Heart right ventricle (tissue), 16 donors: ENCODE results near the gene APLF. TPM values are rescaled to one million over a fixed set of nuclear protein-coding genes. Genes with fewer than 3 reads are reported as not detected.

Experiments
- ATAC-seq, 8 donors: fragments of 200-7000 bp; cut with Tn5 transposase; one replicate each; pipeline ENCODE4 v1.9.1; 2020; ENCODE audit warnings: mild to moderate bottlenecking in 8 of 8, moderate library complexity in 8 of 8, moderate number of reproducible peaks in 1 of 8
- DNase-seq, 2 donors: peaks; one replicate each; pipeline ENCODE4 v3.0.0-alpha.2; 2020
- H3K27ac ChIP-seq, 10 donors: fragments of 200-600 bp; sonication (generic) in 2 of 10; one replicate each; pipeline versions ENCODE4 v1.5.0 to v1.8.0; 2020 to 2022; ENCODE audit warnings: mild to moderate bottlenecking in 3 of 10
- H3K27me3 ChIP-seq, 7 donors: fragments of 200-600 bp; one replicate each; pipeline ENCODE4 v1.8.0; 2021 to 2022; ENCODE audit warnings: mild to moderate bottlenecking in 2 of 7
- H3K36me3 ChIP-seq, 9 donors: fragments of 200-600 bp; sonication (generic) in 1 of 9; one replicate each; pipeline versions ENCODE4 v1.5.0 to v1.8.0; 2020 to 2022; ENCODE audit warnings: mild to moderate bottlenecking in 2 of 9
- H3K4me1 ChIP-seq, 9 donors: fragments of 200-600 bp; sonication (generic) in 1 of 9; one replicate each; pipeline versions ENCODE4 v1.5.0 to v1.8.0; 2020 to 2022; ENCODE audit warnings: mild to moderate bottlenecking in 4 of 9
- H3K4me3 ChIP-seq, 10 donors: fragments of 200-600 bp; sonication (generic) in 2 of 10; one replicate each; pipeline versions ENCODE4 v1.5.0 to v1.8.0; 2020 to 2022; ENCODE audit warnings: mild to moderate bottlenecking in 7 of 10, moderate library complexity in 2 of 10
- H3K9me3 ChIP-seq, 11 donors: fragments of 200-600 bp in 10 of 11; sonication (generic) in 2 of 11; one replicate each; pipeline versions ENCODE4 v1.5.0 to v1.8.0; 2013 to 2022; ENCODE audit warnings: mild to moderate bottlenecking in 2 of 11, control low read depth in 1 of 11, moderate library complexity in 1 of 11
- whole genome bisulfite sequencing, 2 donors: extraction: QIAGEN DNeasy Blood & Tissue Kit; methylation state at CpG; one replicate each; pipeline ENCODE4 v1.1.7; 2013; ENCODE audit warnings: inconsistent platforms in 1 of 2; 5-methylcytosine and 5-hydroxymethylcytosine counted together
- intact Hi-C, 10 donors: fragments of 100-400 bp; cut with DNase I; formaldehyde crosslinking; loops; one replicate each; pipeline versions ENCODE4 v1.11.1 to v1.14.2; 2022
- polyA plus RNA-seq, 2 donors: library from polyadenylated mRNA; stranded (reverse); fragments of 200-250 nt; gene quantifications; one replicate each; pipeline ENCODE4 v1.2.3, GENCODE V29; 2013
- total RNA-seq, 10 donors: library from RNA; stranded (reverse); fragmentation: NEBNext Ultra II Directional in 3 of 10; extraction: Animal tissue kit (Norgen Biotek cat#: 25700) in 3 of 10; gene quantifications; one replicate each; pipeline versions ENCODE4 v1.2.1 to v1.2.4, GENCODE V29; 2021 to 2023
- TF ChIP-seq, protein P1 (sequence below), 9 donors: fragments of 200-600 bp; sonication (generic) in 2 of 9; IDR thresholded peaks; one replicate each; pipeline versions ENCODE4 v1.5.0 to v1.8.0; 2021 to 2022; ENCODE audit warnings: antibody characterized with exemption in 9 of 9, mild to moderate bottlenecking in 5 of 9, moderate library complexity in 1 of 9
- donor health status: Arrhythmogenic right ventricular cardiomyopathy.
- donor health status: ischemic (EF 13 %, LVEDD 7.1; RV severe dilation, severe dysfunction).
- donor health status: healthy with polysubstance abuse.
- donor health status: DM: no; HTN: yes; CAD: no.
- donor health status: DM: no; HTN: no; CAD: no.
- donor health status: ischemic (EF 25% LVEDD 6.9; RV normal size, moderate dysfunction).
- donor health status: ischemic (EF 25% LVEDD 5.7; RV mildly dilated, moderate dysfunction).
- donor health status: healthy.
- donor health status: DM: yes; HTN: yes; CAD: no.
- donor health status: Ischemic cardiomyopathy.
- donor health status: ischemic (EF 35%, LVEDD 5.7; RV mildly dilated, moderate dysfunction).
- donor health status: nonischemic (EF 11% LVEDD 7.7; RV severe dilation, severe dysfunction).
- donor health status: DM: yes; HTN: yes; CAD: no.
- donor health status: PGD.
- donor health status: ischemic (EF 29% LVEDD 5.4; RV normal size, mild dysfunction).
- donor health status: nonischemic (EF 23%, LVEDD 6.1; RV moderate dilation, normal function).

The APLF gene
- total and polyA plus RNA-seq, 12 donors, result 0.38 to 6.5 (median 4.9) TPM

DNA sequence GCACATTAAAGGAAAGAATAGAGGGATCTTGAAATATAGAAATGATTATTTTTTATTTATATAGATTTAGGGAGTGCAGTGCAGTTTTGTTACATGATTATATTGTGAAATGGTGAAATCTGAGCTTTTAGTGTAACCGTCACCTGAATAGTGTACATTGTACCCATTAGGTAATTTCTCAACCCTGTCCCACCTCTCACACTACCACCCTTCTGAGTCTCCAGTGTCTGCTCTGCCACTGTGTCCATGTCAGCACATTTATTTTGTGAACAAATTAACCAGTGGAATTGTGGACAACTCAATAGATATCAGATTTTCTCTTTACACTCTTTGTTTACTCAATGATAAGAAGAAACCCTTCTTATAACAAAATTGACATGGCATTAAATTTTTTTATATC, 24.2 kb downstream of the APLF start:
- no peak overlapping the region for H3K4me3 ChIP-seq
- 94 to 100% methylated on average over 1 of the region's 1 CpG for WGBS, 2 donors

DNA sequence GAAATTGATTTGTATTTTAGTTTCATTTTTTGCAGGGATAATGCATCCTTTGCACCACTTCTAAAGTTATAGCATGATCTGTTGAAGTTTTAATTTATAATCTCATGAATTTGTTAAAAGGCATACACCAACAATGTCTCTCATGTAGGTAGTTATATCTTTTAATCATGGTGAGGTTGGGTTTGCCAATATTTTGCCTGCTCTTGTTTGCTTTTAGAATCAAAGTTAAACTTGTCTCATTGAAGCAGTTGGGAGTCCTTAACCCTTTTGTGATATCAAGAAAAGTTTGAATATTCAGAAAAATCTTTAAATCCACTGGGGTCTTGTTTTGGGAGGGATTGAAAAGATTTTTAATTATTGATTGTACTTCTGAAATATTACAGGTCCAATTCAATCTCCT, 31.7 kb downstream of the APLF start:
- H3K9me3 ChIP-seq, result peaks cover 0 to 20% (median 9%) of the 10 kb centered on the region in 11 donors
- no peaks in the 10 kb centered on the region for H3K27me3 ChIP-seq
- no peak for DNase-seq
- H3K4me1 ChIP-seq, result no peaks in the 10 kb centered on the region
- no peaks in the 10 kb centered on the region for H3K36me3 ChIP-seq
- TF ChIP-seq, protein P1, sequence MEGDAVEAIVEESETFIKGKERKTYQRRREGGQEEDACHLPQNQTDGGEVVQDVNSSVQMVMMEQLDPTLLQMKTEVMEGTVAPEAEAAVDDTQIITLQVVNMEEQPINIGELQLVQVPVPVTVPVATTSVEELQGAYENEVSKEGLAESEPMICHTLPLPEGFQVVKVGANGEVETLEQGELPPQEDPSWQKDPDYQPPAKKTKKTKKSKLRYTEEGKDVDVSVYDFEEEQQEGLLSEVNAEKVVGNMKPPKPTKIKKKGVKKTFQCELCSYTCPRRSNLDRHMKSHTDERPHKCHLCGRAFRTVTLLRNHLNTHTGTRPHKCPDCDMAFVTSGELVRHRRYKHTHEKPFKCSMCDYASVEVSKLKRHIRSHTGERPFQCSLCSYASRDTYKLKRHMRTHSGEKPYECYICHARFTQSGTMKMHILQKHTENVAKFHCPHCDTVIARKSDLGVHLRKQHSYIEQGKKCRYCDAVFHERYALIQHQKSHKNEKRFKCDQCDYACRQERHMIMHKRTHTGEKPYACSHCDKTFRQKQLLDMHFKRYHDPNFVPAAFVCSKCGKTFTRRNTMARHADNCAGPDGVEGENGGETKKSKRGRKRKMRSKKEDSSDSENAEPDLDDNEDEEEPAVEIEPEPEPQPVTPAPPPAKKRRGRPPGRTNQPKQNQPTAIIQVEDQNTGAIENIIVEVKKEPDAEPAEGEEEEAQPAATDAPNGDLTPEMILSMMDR (IDR thresholded peaks at IDR 0.05), result no peak
- ATAC-seq, result no peak
- H3K4me3 ChIP-seq, result no peak overlapping the region
- intact Hi-C loops, result no loop called here
- H3K27ac ChIP-seq, result no peak overlapping the region

More for the DNA sequence above, 24.2 kb downstream of the APLF start:
- TF ChIP-seq, protein P1 (IDR thresholded peaks at IDR 0.05), result no peak
- ATAC-seq, result no peak
- DNase-seq, result no peak
- intact Hi-C loops, result no loop called here
- H3K36me3 ChIP-seq, result no peaks in the 10 kb centered on the region
- H3K27ac ChIP-seq, result no peak overlapping the region
- peaks cover 0 to 6% (median 0%) of the 10 kb centered on the region in 9 donors for H3K4me1 ChIP-seq
- peaks cover 0 to 13% (median 9%) of the 10 kb centered on the region in 11 donors for H3K9me3 ChIP-seq
- no peaks in the 10 kb centered on the region for H3K27me3 ChIP-seq

DNA sequence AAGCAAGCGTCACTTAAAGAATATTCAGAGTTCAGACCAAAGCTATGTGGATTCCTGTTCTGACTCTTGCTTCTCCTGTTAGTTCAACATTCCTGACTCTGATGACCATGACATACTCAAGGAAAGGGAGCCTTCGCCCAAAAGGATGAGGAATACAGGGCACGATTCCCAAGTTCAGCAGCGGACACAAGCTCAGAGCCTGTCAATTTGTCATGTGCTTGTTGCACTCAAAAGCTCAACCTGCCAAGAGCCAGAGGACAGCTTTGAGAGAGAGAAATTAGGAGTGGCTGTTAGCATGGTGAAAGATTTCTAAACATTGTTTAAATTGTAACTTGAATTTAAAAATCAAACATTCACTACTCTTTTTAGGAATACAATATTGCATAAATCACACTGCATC, 33.3 kb downstream of the APLF start:
- intact Hi-C loops, result no loop called here
- H3K4me1 ChIP-seq, result no peaks in the 10 kb centered on the region
- WGBS, 2 donors, result 80 to 82% methylated on average over 4 of the region's 4 CpGs
- H3K27ac ChIP-seq, result no peak overlapping the region
- DNase-seq (no peak), ATAC-seq (no peak)
- no peaks in the 10 kb centered on the region for H3K27me3 ChIP-seq
- H3K36me3 ChIP-seq, result peaks cover 0 to 6% (median 0%) of the 10 kb centered on the region in 9 donors
- H3K4me3 ChIP-seq, result no peak overlapping the region
- peaks cover 0 to 17% (median 5%) of the 10 kb centered on the region in 11 donors for H3K9me3 ChIP-seq
- TF ChIP-seq, protein P1 (IDR thresholded peaks at IDR 0.05), result no peak

DNA sequence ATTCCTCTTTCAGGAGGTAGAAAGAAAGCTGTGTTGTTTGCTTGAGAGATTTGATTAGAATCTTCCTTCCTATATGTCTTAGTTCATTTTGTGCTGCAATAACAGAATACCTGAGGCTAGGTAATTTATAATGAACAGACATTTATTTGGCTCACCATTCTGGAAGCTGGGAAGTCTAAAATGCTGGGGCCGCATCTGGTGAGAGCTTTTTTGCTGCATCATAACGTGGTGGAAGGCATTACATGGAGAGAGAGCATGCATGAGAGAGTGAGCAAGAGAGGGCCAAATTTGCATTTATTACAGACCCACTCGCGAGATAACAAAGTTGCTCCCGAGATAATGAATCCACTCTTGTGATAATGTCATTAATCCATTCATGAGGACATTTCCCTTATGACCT, 34.4 kb downstream of the APLF start:
- H3K4me1 ChIP-seq, result no peaks in the 10 kb centered on the region
- 77 to 79% methylated on average over 5 of the region's 5 CpGs for WGBS, 2 donors

More for the DNA sequence above, 34.4 kb downstream of the APLF start:
- DNase-seq (no peak), ATAC-seq (no peak)
- H3K9me3 ChIP-seq, result peaks cover 0 to 5% (median 0%) of the 10 kb centered on the region in 11 donors
- TF ChIP-seq, protein P1 (IDR thresholded peaks at IDR 0.05), result no peak
- H3K27me3 ChIP-seq, result no peaks in the 10 kb centered on the region
- H3K4me3 ChIP-seq, result no peak overlapping the region
- intact Hi-C loops, result no loop called here
- H3K36me3 ChIP-seq, result peaks cover 0 to 14% (median 0%) of the 10 kb centered on the region in 9 donors
- no peak overlapping the region for H3K27ac ChIP-seq
